NCI-H187 (cell line): Measurements from ENCODE around the gene SEPTIN5.

ENCODE experiments used
- DNase-seq, 2 experiments: peaks; one replicate each; lab custom pipeline; 2025; lab: John Stamatoyannopoulos, UW

Gene SEPTIN5

GRCh38 chr22:19705181-19705934 lies 8.9 kb upstream of the SEPTIN5 start:
- DNase-seq, result no peak

DNA sequence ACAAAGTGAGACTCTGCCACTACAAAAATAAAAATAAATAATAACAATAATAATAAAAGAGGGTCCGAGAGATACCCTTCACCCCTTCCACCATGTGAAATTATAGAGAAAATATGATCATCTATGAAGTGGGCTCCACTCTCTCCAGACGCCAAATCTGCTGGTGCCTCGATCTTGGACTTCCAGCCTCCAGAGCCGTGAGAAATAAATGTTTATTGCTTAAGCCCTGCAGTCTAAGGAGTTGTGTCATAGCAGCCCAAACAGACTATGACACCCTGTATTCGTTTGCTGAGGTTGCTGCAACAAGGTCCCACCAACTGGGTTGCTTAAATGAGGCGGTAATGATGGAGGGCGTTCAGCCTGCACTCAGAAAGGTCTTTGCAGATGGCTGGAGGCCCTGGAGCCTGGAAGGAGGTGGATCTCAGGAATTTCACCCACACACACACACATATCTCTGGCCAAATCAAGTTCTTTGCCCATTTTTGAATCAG lies 7.6 kb upstream of the SEPTIN5 start:
- no peak for DNase-seq

- no peak for DNase-seq
Observed at GRCh38 chr22:19707347-19708290, 6.7 kb upstream of the SEPTIN5 start.

GRCh38 chr22:19708321-19709011 lies 5.8 kb upstream of the SEPTIN5 start:
- no peak for DNase-seq

GRCh38 chr22:19709063-19709769 lies 5.1 kb upstream of the SEPTIN5 start:
- no peak for DNase-seq

DNA sequence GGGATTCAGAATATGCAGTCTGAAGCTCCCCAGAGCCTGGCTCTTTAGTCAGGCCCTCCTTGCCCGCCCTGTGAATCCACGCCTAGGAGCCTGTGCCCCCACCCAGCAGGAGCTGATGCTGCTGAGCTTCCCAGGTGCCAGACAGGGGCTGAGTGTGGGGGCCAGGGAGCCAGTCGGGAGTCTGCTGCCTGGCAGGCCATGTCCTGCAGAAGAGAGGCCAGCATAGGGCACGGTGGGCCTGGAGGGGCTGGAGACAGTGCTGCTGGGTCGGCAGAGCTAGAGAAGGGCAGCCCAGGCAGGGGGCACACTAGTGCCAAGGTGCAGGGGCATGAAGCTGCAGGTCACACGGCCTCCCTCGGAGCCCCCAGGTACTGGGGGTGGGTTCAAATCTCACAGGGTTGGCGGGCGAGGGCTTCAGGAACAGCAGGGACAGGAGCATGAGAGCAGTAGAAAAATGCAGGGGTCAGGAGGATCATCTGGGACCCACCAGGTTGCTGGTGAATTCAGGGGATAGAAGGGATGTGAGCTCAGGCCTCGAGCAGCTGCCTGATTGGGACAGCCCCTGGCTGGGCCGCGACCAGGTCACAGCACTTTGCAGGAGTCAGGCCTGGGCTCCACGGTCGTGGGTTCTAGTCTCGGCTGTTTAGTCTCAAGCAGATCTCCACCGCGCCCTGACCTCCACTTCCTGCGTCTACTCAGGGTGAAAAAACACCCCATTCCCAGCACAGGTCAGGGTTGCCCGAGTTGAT lies 4.1 kb upstream of the SEPTIN5 start:
- no peak for DNase-seq

- no peak for DNase-seq
Observed at GRCh38 chr22:19710769-19711106, 3.6 kb upstream of the SEPTIN5 start.

DNA sequence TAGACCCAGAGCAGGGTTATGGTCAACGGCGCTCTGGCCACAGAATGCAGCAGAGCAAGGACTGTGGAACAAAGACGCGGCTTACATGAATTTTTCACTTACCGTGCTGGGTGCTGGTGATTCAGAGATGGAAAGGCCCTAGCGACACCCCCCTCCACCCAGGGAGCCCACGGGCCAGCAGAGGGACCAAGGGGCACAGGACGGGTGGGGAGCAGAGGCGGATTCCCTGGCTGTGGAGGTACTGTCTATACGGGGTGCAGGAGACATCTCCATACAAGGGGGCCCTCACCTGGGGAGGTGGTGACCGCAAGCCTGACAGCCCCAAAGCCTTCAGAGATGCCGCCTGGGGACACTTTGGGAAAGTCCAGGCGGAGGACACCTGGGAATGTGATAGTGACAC lies 1.1 kb upstream of the SEPTIN5 start:
- no peak for DNase-seq

DNA sequence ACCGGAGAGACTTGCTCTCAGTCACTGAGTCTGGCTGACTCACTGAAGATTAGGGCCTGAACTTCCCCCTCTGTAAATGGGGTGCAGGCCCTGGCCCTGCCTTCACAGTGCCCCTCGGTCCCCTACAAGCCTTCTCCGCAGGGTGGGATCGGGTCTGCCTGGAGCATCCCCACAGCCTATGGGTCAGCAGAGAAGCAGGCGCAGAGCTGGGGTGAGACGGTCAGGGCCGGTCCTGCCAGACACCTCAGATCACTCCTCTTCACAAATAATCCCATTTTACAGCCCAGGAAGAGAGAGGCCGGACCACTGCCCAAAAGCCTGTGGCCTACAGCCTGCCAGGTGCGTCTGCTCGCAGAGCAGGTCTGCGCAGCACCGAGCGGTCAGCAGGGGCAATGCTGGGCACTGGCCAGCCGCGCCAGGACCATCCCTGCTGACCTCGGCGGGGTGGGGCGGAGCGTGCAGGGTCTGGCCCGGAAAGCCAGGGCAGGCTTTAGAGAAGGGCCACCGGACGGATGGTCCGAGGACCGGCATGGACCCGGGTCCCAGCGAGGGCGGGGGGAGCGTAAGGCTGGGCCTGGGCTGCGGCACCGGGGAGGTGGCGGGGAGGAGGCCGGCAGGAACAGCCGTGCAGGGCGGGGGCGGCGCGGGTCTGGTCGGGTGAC lies 522 bp upstream of the SEPTIN5 start:
- DNase-seq, result no peak

- no peak for DNase-seq
Observed at GRCh38 chr22:19715188-19715930, 1.1 kb downstream of the SEPTIN5 start.

- no peak for DNase-seq
Observed at GRCh38 chr22:19716041-19716828, 1.9 kb downstream of the SEPTIN5 start.

GRCh38 chr22:19716829-19717105 lies 2.5 kb downstream of the SEPTIN5 start:
- no peak for DNase-seq

DNA sequence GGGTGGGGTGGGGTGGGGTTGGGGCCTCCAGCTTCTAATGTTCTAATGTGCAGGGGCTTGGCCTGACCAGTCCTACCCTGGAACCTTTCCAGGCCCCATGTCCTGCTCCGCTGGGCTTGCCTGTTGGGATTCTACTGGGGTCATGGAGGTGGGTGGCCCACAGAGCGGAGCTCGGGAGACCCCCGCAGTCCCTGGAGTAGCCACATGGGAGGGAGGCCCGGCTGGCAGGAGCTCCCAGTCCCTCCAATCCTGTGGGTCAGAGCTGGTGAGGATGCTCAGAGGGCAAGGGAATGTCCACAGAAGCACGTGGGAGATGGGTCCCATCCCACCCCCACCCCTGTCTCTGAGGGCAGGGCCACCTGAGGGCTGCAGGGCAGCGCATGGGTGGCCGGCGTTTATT lies 2.9 kb downstream of the SEPTIN5 start:
- no peak for DNase-seq

GRCh38 chr22:19717691-19718455 lies 3.6 kb downstream of the SEPTIN5 start:
- DNase-seq, result no peak

GRCh38 chr22:19718456-19719049 lies 4.2 kb downstream of the SEPTIN5 start:
- no peak for DNase-seq

DNA sequence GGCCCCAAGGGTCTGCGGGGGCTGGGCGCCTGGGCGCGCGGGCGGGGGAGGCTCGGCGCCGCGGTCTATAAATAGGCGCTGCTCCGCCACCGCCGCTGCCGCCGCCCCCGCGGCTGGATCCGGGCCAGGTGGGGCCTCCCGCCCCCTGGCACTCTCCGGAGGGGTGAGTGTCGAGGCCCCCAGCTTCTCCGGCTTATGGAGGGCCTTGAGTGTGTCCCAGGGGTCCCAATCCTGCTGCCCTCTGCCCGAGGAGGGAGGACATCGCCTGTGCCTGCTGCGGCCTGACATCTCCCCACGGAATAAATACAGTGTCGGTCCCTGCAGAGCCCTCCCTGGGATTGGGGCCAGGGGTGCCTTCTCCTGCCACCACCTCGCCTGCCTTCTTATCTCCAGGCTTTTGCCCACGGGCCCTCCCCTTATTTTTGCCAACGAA lies 4.8 kb downstream of the SEPTIN5 start:
- no peak for DNase-seq

DNA sequence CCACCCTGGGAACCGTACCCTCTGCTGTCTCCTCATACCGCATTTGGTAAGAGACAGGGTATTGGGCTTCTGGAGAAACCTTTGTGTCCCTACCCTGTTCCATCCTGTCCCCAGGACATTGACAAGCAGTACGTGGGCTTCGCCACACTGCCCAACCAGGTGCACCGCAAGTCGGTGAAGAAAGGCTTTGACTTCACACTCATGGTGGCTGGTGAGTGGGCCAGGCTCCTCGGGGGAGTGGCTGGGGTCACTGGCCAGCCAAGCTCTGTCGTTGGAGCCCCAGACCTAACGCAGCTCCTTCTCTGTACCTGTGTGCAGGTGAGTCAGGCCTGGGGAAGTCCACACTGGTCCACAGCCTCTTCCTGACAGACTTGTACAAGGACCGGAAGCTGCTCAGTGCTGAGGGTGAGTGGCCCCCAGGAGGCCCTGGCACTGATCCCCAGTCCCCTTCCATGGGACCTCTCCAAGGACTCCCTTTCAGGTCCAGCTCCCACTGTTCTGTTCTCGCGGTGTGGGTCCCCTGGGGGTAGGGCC lies 5.3 kb downstream of the SEPTIN5 start:
- no peak for DNase-seq
